K562 (cell line): ENCODE data around the gene ZNF107. TPM values are rescaled to one million over a fixed set of nuclear protein-coding genes. Genes with fewer than 3 reads are reported as not detected.

Source experiments
- RHOXF2B ChIP-seq: fragments of 250-450 bp; sonication (Bioruptor Pico); conservative IDR thresholded peaks from 2 replicates; pipeline ENCODE4 v1.5.1; 2021
- ZFP1 ChIP-seq: fragments of 450-650 bp; formaldehyde crosslinking; IDR thresholded peaks from 2 replicates; pipeline ENCODE4 v1.4.0; 2020; ENCODE audit warnings: mild to moderate bottlenecking, mixed read lengths
- polyA plus RNA-seq, 8 experiments: library from polyadenylated mRNA; depleted of rRNA in 4 of 8; stranded (reverse) in 5 of 8; unstranded in 3 of 8; fragments of >200 nt; fragmentation: Nextera tagmentation in 2 of 8; fragmentation: Illumina TruSeq in 1 of 8; extraction: Ambion mirVana in 2 of 8; extraction: Trizol in 1 of 8; gene quantifications; 2 replicates each; pipeline versions ENCODE4 v1.2.1 to v1.2.3, GENCODE V29; 2011 to 2014; ENCODE audit warnings: inconsistent platforms in 1 of 8, missing spikeins in 1 of 8
- total RNA-seq, 7 experiments: library from RNA; depleted of rRNA in 6 of 7; stranded (reverse); fragments of >200 nt in 6 of 7; fragmentation: Illumina TruSeq in 2 of 7; extraction: Trizol in 2 of 7; gene quantifications; 2 replicates each; pipeline versions ENCODE4 v1.2.1 to v1.2.3, GENCODE V29; 2011 to 2021; ENCODE audit warnings: low replicate concordance in 1 of 7
- TF ChIP-seq, protein P1 (sequence below), 2 experiments: fragments of 450-650 bp; IDR thresholded peaks; 2 replicates each; pipeline ENCODE4 v1.6.1; 2016; ENCODE audit warnings: mild to moderate bottlenecking in 2 of 2, borderline replicate concordance in 1 of 2, low read depth in 1 of 2, moderate library complexity in 1 of 2
- TF ChIP-seq, protein P2 (sequence below): fragments of 450-650 bp; IDR thresholded peaks from 2 replicates; pipeline ENCODE4 v1.6.1; 2016

ZNF107 gene
- total and polyA plus RNA-seq, 9 of the 15 experiments (the other 6 are each of a cell fraction or from before 2014, with no cell fraction given): 2.4 to 14.2 (median 7.9) TPM

DNA sequence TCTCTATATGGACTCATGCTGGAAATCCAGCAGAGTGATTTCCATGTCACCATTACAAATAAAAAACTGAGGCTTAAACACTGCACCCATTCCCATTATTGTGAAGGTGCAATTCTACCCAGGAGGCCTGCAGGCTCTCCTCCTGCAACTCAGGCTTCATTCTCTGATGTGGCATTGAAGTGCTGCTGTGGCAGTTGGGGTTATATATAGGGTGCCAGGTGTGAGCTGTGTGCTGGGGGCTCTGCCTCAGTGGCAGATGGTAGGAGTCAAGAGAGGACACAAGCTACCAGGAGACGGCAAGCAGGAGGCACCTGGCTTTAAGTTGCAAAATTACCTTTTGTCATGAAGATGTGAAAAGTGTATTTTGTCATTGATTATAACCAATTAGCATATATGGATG, 21.3 kb downstream of the ZNF107 start (continued):
- TF ChIP-seq, protein P1, sequence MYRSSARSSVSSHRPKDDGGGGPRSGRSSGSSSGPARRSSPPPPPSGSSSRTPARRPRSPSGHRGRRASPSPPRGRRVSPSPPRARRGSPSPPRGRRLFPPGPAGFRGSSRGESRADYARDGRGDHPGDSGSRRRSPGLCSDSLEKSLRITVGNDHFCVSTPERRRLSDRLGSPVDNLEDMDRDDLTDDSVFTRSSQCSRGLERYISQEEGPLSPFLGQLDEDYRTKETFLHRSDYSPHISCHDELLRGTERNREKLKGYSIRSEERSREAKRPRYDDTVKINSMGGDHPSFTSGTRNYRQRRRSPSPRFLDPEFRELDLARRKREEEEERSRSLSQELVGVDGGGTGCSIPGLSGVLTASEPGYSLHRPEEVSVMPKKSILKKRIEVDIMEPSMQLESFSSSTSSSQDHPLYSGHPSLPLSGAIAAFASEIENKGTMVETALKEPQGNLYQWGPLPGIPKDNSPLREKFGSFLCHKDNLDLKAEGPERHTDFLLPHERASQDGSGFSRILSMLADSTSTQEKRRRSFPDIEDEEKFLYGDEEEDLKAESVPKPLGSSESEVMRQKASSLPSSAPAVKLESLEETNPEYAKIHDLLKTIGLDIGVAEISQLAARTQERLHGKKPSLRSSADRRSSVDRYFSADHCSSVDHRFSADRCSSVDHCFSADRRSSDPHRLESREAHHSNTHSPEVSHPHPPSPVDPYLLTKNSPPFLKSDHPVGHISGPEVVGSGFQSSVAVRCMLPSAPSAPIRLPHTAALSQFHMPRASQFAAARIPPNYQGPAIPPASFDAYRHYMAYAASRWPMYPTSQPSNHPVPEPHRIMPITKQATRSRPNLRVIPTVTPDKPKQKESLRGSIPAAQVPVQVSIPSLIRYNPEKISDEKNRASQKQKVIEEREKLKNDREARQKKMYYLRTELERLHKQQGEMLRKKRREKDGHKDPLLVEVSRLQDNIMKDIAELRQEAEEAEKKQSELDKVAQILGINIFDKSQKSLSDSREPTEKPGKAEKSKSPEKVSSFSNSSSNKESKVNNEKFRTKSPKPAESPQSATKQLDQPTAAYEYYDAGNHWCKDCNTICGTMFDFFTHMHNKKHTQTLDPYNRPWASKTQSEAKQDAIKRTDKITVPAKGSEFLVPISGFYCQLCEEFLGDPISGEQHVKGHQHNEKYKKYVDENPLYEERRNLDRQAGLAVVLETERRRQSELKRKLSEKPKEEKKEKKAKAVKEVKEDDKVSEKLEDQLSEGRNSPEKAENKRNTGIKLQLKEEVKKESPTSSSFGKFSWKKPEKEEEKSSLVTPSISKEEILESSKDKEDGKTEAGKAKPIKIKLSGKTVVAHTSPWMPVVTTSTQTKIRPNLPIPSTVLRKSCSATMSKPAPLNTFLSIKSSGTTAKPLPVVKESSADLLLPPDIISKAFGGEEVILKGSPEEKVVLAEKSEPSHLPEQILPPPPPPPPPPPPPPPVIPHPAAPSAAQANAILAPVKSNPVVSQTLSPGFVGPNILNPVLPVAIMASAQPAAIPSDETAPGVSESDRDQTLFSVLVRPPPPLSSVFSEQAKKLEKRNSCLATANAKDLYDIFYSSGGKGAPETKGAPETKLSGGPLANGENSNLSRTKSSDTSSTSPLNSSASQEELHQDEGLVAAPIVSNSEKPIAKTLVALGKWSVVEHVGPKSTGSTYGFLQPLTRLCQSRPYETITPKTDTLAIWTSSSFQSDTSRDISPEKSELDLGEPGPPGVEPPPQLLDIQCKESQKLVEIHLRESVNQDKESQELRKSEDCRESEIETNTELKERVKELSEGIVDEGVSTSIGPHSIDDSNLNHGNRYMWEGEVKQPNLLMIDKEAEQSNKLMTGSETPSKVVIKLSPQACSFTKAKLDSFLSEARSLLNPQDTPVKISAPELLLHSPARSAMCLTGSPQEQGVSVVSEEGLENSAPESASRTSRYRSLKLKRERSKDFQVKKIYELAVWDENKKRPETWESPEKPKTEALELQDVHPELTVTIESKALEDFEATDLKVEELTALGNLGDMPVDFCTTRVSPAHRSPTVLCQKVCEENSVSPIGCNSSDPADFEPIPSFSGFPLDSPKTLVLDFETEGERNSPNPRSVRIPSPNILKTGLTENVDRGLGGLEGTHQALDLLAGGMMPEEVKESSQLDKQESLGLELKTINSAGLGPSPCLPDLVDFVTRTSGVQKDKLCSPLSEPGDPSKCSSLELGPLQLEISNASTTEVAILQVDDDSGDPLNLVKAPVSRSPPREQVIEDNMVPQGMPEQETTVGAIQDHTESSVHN (IDR thresholded peaks at IDR 0.05; ENCODE audit: borderline replicate concordance in 1 of 2, low read depth in 1 of 2): no peak
- TF ChIP-seq, protein P2, sequence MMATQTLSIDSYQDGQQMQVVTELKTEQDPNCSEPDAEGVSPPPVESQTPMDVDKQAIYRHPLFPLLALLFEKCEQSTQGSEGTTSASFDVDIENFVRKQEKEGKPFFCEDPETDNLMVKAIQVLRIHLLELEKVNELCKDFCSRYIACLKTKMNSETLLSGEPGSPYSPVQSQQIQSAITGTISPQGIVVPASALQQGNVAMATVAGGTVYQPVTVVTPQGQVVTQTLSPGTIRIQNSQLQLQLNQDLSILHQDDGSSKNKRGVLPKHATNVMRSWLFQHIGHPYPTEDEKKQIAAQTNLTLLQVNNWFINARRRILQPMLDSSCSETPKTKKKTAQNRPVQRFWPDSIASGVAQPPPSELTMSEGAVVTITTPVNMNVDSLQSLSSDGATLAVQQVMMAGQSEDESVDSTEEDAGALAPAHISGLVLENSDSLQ: no peak
- TF ChIP-seq RHOXF2B (CRISPR knock-in tag) (no peak), ZFP1 (no peak)
